GM21528 (cell line): ENCODE results near the gene SLIT1.

Experiments used
- ATAC-seq: cut with Tn5 transposase; IDR thresholded peaks from one replicate; pipeline ENCODE4 v1.9.1; 2021; ENCODE audit warnings: mild to moderate bottlenecking, moderate library complexity; ENCODE audit not compliant: unreplicated experiment, low FRiP score

The SLIT1 gene

DNA sequence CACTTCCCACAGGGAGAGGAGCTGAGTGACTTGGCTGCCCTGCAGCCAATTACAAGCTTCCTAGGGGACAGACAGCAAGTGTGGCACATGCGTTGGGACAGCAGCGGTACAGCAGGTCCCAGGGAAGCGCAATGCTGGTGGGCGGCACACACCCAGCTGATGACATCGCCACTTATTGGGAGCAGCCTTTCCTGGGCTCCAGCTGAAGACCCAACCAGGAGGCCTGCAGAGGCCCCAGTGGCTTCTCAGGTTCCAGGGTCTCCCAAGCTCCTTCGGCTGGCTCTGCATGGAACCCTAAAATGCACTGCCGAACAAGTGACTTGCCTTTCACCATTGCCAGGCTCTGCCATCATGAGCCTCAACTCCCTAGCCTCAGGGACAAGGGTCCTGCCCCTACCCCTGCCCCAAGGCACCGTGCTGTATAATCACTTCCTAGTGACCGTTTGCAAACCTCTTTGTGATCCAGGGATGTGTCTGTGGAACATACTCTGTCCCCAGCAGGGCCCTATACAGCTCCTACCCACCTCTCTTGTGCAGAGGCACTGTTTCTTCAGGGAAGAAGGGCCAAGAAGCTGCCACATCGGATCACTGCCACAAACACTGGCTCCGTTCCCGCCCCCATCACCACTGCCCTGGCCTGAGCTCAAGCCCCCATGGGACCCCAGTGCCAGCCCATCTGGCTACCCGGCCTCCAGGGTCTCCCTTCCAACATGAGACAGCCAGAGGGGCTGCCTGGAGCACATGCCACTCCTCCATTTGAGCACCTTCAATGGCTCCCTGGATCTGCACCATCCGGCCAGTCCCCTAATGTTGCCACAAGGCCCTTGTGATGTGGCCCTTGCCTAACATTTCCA is 19.3 kb upstream of the SLIT1 start:
- no peak for ATAC-seq

DNA sequence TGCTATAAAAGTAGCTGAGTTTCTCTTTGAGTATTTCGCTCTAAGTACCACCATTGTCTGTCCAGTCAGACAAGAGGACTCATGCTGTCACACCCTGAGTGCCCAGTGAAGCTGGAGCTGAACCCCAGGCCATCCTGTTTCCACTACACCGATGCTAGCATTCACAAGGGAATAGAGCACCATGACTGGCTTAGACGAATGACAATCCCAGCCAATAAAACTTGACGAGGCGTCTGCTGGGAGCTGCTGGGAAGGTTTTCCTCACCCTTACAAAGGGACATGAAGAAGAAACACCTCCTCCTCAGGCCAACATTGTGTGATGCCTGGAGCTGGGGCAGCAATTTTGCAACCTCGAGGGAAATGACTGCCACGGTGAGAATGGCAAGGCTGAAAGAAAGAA is 17.5 kb upstream of the SLIT1 start:
- ATAC-seq, result no peak

DNA sequence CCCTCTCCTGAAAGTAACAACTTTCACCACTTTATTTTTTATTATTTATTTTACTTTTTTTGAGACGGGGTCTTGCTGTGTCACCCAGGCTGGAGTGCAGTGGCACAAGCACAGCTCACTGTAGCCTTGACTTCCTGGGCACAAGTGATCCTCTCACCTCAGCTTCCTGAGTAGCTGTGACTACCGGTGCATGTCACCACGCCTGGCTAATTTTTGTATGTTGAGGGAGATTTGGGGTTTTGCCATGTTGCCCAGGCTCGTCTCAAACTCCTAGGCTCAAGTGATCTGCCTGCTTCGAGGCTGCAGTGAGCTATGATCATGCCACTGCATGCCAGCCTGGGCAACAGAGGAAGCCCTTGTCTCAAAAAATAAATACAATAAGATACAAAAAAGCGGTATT is 14.9 kb upstream of the SLIT1 start:
- ATAC-seq, result no peak

DNA sequence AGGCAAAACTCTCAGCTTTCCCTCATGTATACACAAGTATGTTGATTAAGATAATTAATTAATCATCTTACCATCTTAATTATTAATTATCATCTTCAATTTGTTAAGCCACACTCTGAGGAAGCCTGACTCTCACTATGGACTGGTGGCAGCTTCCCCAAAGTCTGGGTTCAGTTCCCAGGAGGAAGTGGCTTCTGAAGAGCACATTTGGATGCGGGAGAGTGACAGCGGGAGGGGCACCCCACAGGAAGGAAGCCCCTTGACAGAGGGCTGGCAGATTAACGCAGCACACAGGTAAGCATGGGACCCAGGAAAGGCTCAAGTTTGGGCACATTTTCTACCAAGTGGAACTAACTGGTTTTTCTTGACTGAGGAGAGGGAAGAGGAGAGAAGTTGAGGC is 13.4 kb upstream of the SLIT1 start:
- ATAC-seq, result no peak

DNA sequence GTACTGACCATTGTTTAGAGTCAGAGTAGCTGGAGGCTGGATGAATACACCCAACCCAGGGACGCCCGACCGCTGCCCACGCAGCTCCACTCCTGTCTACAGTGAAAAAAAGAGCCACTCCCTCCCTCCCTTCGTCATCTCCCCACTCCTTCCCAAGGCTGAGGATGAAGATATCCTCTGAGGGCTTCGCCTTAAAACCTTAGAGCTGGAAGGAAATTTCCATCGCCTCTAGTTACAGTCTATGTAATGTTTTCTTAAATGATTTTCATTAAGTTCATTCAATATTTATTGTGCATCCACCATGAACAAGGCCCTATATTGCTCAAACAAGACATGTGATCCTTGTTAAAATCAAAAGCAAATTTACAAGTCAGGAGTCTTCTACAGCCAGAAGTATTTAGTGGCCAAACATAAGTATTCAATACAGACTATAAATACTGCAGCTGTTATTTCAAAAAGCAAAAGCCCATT is 11.3 kb upstream of the SLIT1 start:
- ATAC-seq, result no peak

DNA sequence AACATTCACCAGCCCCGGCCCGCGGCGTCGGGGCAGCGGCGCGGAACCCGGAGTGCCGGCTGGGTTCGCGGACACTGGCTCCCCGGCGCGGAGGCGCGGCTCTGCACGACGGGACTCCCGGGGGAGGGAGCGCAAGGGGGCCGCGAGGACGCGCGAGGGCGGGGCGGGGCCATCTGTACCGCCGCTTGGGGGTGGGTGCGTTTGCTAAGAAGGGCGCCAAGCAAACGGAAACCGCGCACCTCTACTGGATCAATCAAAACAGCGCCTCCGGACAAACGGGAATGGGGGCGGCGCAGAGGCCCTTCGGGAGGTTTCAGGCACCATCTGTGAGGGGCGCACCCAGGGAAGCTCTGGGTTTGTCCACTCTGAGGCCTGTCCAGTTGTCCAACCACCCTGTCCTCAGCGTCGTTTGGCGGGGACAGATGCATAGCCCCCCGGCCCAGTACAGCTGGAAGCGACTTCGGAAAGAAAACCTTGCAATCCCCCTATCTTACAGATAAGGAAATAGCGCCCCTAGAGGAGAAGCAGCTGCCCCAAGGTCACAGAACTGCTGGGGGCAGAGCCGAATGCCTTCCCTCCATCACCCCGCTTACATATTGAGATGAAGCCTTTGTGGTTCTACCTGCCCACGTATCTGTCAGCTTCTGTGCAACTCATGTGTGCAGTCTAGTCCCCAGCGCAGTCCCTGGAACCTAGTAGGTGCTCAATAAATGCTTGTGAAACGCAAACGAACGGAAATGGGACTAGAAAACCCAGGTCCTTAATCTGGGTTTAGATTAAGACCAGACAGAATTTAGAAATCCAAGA is 10.7 kb upstream of the SLIT1 start:
- ATAC-seq, result peak; percentile 69

DNA sequence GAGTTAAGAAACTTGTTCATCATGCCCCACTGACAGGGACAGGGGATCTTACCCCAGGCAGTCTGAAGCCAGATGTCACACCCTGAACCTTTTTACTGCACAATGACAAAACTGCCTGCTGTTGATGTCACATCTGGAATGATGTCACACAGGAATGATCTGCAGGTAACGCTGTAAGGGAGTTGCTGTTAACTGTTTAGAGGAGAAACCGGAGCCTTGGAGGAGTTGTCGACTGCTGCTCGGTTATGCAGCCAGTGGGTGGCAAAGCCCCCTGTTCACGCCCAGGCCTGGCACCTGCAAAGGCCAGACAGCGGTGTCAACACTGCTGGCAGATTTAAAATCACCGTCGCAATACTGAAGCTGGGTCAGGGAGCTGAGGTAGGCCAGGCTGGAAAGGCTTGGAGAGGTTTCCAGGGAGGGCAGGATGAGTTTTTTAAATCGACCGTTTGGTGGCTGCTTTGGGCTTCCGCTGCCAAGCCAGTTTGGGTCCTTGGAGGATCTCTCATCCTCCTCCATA is 10.0 kb upstream of the SLIT1 start:
- ATAC-seq, result no peak

DNA sequence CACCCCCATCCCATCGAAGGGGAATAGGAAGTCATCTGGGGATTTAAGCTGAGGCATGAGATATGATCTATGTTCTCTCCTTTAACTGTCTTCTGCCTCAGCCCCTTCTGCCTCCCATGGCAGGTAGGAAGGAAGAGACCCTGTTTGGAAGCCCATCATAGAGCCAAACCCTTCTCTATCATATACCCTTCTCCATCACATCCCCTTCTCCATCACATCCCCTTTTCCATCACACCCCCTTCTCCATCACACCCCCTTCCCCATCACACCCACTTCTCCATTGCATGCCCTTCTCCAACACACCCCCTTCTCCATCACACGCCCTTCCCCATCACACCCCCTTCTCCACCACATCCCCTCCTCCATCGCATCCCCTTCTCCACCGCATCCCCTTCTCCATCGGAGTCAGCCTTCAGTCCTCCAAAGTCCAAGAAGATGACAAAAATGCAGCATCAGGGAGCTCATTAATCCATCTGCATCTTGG is 7.2 kb upstream of the SLIT1 start:
- no peak for ATAC-seq

DNA sequence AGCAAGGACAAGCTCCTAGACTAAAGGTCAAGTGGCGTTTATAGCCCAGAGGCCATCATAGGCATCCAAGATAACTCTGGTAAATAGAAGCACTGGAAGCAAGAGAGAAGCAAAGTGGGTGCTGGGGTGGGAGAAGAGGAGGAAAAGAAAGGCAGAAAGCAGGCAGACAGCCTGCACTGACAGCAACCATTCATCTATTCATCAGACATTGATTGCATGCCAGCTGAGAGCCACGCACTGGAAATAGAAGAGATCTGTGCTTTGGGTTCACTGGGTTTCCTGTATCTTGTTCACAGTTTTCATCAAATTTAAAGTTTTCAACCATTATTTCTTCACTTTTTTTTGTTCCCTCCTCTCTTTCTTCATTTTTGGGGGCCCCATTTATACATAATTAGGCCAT is 4.7 kb upstream of the SLIT1 start:
- ATAC-seq, result no peak

DNA sequence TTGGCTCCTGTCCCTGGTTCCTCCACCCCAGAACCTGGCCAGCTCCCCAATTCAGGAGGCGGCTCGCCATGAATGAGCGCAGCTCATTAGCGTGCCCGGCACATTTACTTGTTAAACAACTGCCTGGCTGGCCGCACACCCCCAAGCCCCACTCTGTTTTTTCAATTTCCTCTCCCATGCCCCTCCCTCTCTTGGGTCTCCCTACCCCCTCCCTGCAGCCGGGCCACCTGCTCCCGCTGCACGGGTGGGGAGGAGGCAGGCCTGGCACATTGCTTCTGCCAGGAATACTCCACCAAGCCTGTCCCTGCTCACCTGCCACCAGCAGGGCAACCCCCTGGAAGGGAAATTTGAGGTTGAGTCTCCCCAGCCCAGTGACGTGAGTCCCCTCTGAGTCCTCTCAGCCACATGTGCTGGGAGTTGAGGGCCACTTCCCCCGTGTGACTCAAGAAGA is 2.5 kb upstream of the SLIT1 start:
- ATAC-seq, result no peak

DNA sequence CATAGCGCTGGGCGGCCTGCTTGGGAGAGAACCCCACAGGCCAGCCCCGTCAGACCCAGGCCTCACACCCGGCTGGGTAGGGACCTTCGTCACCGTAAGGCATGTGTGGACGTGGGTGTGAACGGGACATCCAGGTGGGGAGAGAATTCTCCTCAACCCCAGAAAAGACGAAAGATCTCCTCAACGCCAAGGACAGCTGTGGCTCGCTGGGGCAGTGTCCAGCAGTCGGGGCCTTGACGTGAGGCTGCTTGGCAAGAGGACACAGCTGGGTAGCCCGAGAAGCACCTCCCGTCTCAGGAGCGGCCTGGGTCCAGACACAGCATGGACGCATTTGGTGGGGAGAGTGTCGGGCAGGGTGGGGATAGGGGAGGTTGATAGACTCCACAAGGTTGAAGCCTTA is 1.2 kb upstream of the SLIT1 start:
- ATAC-seq, result no peak

DNA sequence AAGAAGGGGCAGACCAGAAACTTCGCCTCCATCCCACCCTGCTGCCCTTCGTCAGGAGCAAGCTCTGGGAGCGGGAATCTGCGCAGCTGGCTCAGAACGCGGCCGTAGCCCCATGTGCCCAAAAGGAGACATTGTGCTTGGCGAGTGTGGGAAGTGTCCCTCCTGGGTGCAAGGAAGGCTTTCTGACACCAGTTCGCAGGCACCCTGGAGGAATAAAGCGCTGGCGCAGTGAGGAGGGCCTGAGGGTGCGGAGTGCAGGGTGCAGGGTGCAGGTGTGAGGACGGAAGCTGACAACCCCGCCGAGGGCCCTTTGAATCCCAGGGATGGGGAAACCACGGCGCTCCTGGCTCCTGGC is 811 bp downstream of the SLIT1 start:
- ATAC-seq, result no peak

DNA sequence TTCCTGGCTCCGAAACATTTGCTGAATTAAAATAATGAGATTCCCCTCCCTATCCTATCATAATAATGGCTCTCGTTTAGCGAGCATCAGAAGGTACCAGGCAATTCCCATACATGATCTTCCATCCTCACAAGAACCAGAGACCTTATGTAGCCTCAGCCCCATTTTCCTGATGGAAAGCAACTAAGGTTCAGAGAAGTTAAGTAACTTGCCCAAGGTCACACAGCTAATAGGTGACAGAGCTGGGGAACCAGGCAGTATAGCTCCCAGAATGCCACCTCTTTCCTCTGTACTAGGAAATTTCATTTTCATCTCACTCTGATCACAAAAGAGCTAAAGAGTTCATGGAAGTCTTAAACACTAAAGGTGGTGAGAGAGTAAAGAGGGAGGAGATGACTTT is 2.4 kb downstream of the SLIT1 start:
- no peak for ATAC-seq

DNA sequence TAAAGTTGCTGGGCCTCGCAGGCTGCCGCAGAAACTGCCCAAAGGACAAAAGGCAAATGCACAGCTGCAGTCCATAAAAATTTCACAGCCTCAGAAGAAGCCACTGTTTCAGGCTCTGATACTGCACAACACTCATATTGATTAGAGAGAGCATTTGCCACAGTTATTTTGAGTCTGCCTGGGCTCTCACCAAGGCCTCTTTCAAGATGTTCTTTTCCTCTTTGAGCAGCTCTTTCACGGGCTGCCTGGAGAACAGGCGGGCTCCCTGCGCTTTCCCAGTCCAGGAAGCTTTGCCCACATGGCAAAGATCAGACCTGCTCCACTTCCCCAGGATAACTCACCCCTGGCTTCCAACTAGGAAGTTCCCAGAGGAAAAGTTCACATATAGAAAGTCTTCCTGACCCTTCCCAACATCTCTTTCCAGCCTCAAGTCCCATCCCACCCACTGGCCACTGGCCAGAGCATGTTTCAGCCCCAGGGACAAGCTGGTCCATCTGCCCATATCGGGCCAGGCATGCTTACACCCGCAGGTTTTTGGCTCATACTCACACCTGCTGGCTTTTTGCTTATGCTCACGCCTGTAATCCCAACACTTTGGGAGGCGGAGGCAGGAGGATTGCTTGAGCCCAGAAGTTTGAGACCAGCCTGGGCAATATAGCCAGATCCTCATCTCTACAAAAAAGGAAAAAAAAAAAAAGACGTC is 3.3 kb downstream of the SLIT1 start:
- ATAC-seq, result no peak

DNA sequence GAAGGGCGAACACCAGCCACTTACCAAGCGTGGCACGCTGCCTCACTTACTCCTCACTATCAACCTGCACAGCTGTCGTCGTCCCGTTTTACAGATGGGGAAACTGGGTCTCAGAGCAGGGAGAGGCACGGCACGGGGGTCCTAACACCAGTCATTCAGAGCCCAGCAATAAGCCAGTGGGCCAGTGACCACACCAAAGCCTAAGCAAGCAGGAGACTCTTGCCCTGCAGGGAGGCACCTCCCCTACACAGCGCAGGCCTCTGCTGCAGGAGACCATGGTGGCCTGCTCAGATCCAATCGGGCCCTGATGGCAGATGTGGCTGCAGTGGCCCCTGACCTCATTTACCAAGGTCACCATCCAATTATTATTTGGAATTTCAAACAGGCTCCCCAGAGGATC is 4.8 kb downstream of the SLIT1 start:
- ATAC-seq, result no peak

DNA sequence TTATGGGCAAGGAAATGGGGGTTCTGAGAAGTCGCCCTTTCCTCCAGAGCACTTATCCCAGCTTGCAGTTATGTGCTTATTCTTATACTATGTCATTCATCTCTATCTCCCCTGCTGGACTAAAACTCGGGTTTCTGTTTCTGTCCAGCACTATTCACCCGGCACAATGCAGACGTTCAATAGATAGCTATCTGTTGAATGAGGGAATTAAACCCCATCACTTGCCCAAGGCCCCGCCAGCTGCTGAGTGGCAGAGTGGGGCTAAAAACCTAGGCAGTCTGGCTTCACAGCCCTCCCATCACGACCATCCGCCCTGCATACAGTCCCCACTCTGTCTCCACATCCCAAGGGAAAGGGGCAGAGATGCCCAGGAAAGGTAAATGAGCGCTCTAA is 5.4 kb downstream of the SLIT1 start:
- ATAC-seq, result no peak

DNA sequence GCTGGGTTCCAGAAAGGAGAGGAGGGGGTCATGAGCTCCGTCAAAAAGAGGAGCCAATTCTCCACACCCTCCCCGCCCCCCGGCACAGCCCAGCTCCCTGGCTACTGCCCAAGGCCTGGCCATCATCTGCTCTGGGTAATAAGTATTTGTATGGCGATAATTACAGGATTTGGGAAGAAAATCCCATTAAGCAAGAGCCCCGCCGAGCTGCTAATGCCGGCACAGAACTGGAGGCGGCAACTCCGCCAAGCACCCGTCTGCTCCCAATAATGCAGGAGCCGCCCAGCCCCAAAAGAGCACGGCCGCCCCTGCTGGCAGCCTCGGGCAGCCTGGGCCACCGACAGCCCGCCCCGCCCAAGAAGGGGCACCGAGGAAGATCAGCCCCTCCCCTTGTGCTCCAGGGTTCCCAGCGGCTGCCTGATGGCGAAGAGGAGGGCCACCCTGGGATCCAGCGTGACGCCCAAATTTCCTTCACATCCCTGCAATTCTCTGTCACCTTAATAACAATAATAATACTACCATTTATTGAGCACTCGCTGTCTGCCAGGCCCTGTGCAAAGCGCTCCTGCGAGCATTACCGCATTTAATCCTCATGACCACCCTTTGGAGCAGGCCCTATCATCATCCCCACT is 5.9 kb downstream of the SLIT1 start:
- no peak for ATAC-seq

DNA sequence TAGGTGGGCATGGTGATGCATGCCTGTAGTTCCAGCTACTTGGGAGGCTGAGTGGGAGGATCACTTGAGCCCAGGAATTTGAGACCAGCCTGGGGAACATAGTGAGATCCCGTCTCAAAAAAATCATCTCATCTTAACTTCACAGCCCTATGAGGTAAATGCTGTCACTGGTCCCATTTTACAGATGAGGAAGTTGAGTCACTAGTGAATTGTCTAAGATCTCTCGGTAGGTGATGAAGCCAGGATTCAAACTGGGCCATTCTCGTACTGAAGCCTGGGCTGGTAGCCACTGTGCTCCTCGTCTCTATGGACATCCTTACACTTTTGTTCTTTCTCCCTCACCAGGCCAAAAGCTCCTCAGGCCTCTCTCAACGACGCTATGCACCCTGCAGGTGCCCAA is 6.4 kb downstream of the SLIT1 start:
- no peak for ATAC-seq

DNA sequence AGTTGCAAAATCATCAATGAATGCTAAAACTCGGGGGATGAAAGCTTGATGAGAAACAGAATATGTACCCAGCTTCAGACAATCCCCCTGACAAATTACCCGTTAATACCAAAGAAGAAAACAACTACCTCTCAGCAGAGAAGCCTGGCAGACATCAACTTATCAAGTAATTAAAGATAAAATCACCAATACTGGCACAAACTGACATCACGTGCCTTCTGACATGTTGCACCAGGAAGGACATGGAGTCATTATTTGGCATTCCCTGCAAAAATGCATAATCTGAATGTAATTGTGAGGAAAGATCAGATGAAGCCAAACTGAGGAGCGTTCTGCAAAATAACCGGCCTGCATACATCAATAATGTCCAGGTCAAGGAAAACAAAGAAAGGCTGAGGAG is 7.7 kb downstream of the SLIT1 start:
- ATAC-seq, result no peak

DNA sequence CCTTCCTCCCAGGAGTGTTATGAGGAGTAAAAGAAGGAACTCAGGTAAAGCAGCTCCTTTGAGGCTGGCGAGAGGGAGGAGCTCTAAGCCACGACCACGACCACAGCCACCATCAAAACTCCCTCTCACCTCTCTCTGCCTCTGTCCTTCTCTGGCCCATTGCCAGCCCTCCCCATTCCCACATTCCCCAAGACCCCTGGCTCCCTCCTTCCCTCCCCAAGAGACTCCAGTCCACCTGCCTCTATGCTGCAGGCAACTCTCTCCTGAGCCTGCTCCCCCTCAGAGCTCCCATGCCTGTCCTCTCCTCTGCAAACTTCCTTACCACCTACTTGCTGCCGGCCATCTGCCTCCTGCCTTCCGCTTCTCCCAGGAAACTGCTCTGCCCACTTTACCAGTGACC is 9.5 kb downstream of the SLIT1 start:
- no peak for ATAC-seq
